AG09319 (cell line): ENCODE data around the gene EFNA3.

ENCODE experiments used
- DNase-seq: peaks from one replicate; pipeline ENCODE4 v3.0.0-alpha.2; 2010; ENCODE audit warnings: low read depth; ENCODE audit errors: extremely low read depth
- TF ChIP-seq, protein P1 (sequence below): IDR thresholded peaks from 2 replicates; pipeline ENCODE4 v1.5.1; 2011; ENCODE audit warnings: low read depth, mild to moderate bottlenecking, inconsistent platforms, low read length, moderate library complexity

The EFNA3 gene

GRCh38 chr1:155094622-155094948, 15.9 kb downstream of the EFNA3 start:
- DNase-seq: no peak
- TF ChIP-seq, protein P1, sequence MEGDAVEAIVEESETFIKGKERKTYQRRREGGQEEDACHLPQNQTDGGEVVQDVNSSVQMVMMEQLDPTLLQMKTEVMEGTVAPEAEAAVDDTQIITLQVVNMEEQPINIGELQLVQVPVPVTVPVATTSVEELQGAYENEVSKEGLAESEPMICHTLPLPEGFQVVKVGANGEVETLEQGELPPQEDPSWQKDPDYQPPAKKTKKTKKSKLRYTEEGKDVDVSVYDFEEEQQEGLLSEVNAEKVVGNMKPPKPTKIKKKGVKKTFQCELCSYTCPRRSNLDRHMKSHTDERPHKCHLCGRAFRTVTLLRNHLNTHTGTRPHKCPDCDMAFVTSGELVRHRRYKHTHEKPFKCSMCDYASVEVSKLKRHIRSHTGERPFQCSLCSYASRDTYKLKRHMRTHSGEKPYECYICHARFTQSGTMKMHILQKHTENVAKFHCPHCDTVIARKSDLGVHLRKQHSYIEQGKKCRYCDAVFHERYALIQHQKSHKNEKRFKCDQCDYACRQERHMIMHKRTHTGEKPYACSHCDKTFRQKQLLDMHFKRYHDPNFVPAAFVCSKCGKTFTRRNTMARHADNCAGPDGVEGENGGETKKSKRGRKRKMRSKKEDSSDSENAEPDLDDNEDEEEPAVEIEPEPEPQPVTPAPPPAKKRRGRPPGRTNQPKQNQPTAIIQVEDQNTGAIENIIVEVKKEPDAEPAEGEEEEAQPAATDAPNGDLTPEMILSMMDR: no peak

GRCh38 chr1:155099331-155099730, 20.7 kb downstream of the EFNA3 start:
- TF ChIP-seq, protein P1: no peak
- DNase-seq: no peak

DNA sequence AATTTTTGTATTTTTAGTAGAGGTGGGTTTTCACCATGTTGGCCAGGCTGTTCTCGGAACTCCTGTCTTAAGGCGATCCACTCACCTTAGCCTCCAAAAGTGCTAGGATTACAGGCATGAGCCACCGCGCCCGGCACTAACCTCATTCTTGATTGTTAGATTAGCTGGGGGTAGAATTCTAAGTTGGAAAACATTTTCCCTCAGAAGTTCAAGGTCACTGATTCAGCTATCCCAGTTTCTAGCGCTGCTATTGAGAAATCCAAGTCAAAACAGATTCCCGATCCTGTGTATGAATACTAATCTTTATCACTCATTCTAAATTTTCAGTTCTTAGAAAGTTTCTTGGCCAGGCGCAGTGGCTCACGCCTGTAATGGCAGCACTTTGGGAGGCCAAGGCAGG, 24.7 kb downstream of the EFNA3 start:
- TF ChIP-seq, protein P1: no peak

GRCh38 chr1:155104605-155105534, 26.2 kb downstream of the EFNA3 start:
- TF ChIP-seq, protein P1: no peak
- no peak for DNase-seq

More for the DNA sequence above, 24.7 kb downstream of the EFNA3 start:
- no peak for DNase-seq

GRCh38 chr1:155105604-155106011, 27.0 kb downstream of the EFNA3 start:
- TF ChIP-seq, protein P1: no peak
- DNase-seq: no peak

GRCh38 chr1:155106862-155107261, 28.2 kb downstream of the EFNA3 start:
- TF ChIP-seq, protein P1: no peak
- no peak for DNase-seq

GRCh38 chr1:155107309-155108264, 28.9 kb downstream of the EFNA3 start:
- TF ChIP-seq, protein P1: no peak

More at GRCh38 chr1:155107309-155108264, 28.9 kb downstream of the EFNA3 start:
- no peak for DNase-seq
